HEK293 (cell line): ENCODE results near the gene USP30.

ENCODE experiments used
- CTCF ChIA-PET: fragments of 350-600 bp; formaldehyde crosslinking; extraction: SDS; loops from one replicate; lab custom pipeline; 2021; ENCODE audit warnings: antibody characterized with exemption; lab: Yijun Ruan, JAX
- POLR2A ChIA-PET: fragments of 300-600 bp; formaldehyde crosslinking; extraction: SDS; loops from one replicate; lab custom pipeline; 2020; ENCODE audit warnings: antibody characterized with exemption, inconsistent platforms; lab: Yijun Ruan, JAX
- H3K27ac ChIP-seq: fragments of 200-500 bp; sonication (Bioruptor generic); 2 replicates; pipeline ENCODE4 v1.5.1; 2014; ENCODE audit warnings: low read depth, low read length, control low read depth, inconsistent platforms; ENCODE audit errors: extremely low read depth
- H3K36me3 ChIP-seq, 2 experiments: fragments of 200-500 bp in 1 of 2; sonication (Bioruptor generic) in 1 of 2; 1 replicate in 1 of 2; 2 replicates in 1 of 2; pipeline ENCODE4 v1.5.1; 2014 to 2017; ENCODE audit warnings: inconsistent platforms in 2 of 2, low read length in 2 of 2; ENCODE audit not compliant: control insufficient read depth in 2 of 2, insufficient read depth in 1 of 2
- H3K4me1 ChIP-seq: fragments of 200-500 bp; sonication (Bioruptor generic); 2 replicates; pipeline ENCODE4 v1.5.1; 2014; ENCODE audit warnings: mild to moderate bottlenecking, low read length, inconsistent platforms; ENCODE audit not compliant: control insufficient read depth, insufficient read depth
- H3K4me3 ChIP-seq: 2 replicates; pipeline ENCODE4 v1.5.1; 2011; ENCODE audit warnings: low read depth, mild to moderate bottlenecking, control low read depth, low read length, moderate library complexity
- H3K9me3 ChIP-seq: fragments of 200-500 bp; sonication (Bioruptor generic); 2 replicates; pipeline ENCODE4 v1.5.1; 2014; ENCODE audit warnings: low read depth, low read length, inconsistent platforms; ENCODE audit not compliant: control insufficient read depth, insufficient read depth
- KLF1 ChIP-seq: fragments of 450-650 bp; formaldehyde crosslinking; IDR thresholded peaks from 2 replicates; pipeline ENCODE4 v1.5.1; 2016; ENCODE audit warnings: missing biosample characterization, missing genetic modification characterization
- PRDM10 ChIP-seq: fragments of 450-650 bp; formaldehyde crosslinking; IDR thresholded peaks from 2 replicates; pipeline ENCODE4 v1.5.1; 2016; ENCODE audit warnings: missing biosample characterization, missing genetic modification characterization
- PRDM4 ChIP-seq: fragments of 450-650 bp; formaldehyde crosslinking; IDR thresholded peaks from 2 replicates; pipeline ENCODE4 v1.5.1; 2017; ENCODE audit warnings: missing biosample characterization, missing genetic modification characterization
- REPIN1 ChIP-seq: fragments of 450-650 bp; formaldehyde crosslinking; IDR thresholded peaks from 2 replicates; pipeline ENCODE4 v1.5.1; 2017; ENCODE audit warnings: missing biosample characterization, missing genetic modification characterization, low read depth
- WT1 ChIP-seq: fragments of 450-650 bp; formaldehyde crosslinking; IDR thresholded peaks from 2 replicates; pipeline ENCODE4 v1.5.1; 2016; ENCODE audit warnings: missing biosample characterization, missing genetic modification characterization
- ZNF132 ChIP-seq: fragments of 450-650 bp; formaldehyde crosslinking; IDR thresholded peaks from 2 replicates; pipeline ENCODE4 v1.5.1; 2017; ENCODE audit warnings: missing biosample characterization, missing genetic modification characterization, borderline replicate concordance
- ZNF138 ChIP-seq: fragments of 450-650 bp; formaldehyde crosslinking; IDR thresholded peaks from 2 replicates; pipeline ENCODE4 v1.5.1; 2016; ENCODE audit warnings: missing biosample characterization, missing genetic modification characterization, borderline replicate concordance
- ZNF16 ChIP-seq: fragments of 450-650 bp; formaldehyde crosslinking; IDR thresholded peaks from 2 replicates; pipeline ENCODE4 v1.5.1; 2016; ENCODE audit warnings: low read depth, missing biosample characterization, missing genetic modification characterization
- ZNF18 ChIP-seq: fragments of 450-650 bp; formaldehyde crosslinking; IDR thresholded peaks from 2 replicates; pipeline ENCODE4 v1.5.1; 2016; ENCODE audit warnings: missing biosample characterization, missing genetic modification characterization
- ZNF266 ChIP-seq: fragments of 450-650 bp; formaldehyde crosslinking; IDR thresholded peaks from 2 replicates; pipeline ENCODE4 v1.5.1; 2016; ENCODE audit warnings: missing biosample characterization, missing genetic modification characterization, low read depth
- ZNF280C ChIP-seq: fragments of 450-650 bp; formaldehyde crosslinking; IDR thresholded peaks from 2 replicates; pipeline ENCODE4 v1.5.1; 2016; ENCODE audit warnings: missing biosample characterization, missing genetic modification characterization
- ZNF311 ChIP-seq: fragments of 450-650 bp; formaldehyde crosslinking; IDR thresholded peaks from 2 replicates; pipeline ENCODE4 v1.5.1; 2017; ENCODE audit warnings: missing biosample characterization, missing genetic modification characterization, borderline replicate concordance
- ZNF449 ChIP-seq: fragments of 450-650 bp; formaldehyde crosslinking; IDR thresholded peaks from 2 replicates; pipeline ENCODE4 v1.5.1; 2017; ENCODE audit warnings: missing biosample characterization, mild to moderate bottlenecking, missing genetic modification characterization, moderate library complexity
- ZNF510 ChIP-seq: fragments of 450-650 bp; formaldehyde crosslinking; IDR thresholded peaks from 2 replicates; pipeline ENCODE4 v1.5.1; 2018; ENCODE audit warnings: mild to moderate bottlenecking, missing genetic modification characterization, missing biosample characterization; ENCODE audit not compliant: insufficient replicate concordance
- ZNF580 ChIP-seq: fragments of 450-650 bp; formaldehyde crosslinking; IDR thresholded peaks from 2 replicates; pipeline ENCODE4 v1.5.1; 2016; ENCODE audit warnings: missing biosample characterization, missing genetic modification characterization
- ZNF670 ChIP-seq: fragments of 450-650 bp; formaldehyde crosslinking; IDR thresholded peaks from 2 replicates; pipeline ENCODE4 v1.5.1; 2016; ENCODE audit warnings: missing biosample characterization, missing genetic modification characterization, low read depth
- ZNF768 ChIP-seq: fragments of 450-650 bp; formaldehyde crosslinking; IDR thresholded peaks from 2 replicates; pipeline ENCODE4 v1.5.1; 2018; ENCODE audit warnings: missing biosample characterization, mild to moderate bottlenecking, missing genetic modification characterization
- ZNF843 ChIP-seq: fragments of 450-650 bp; formaldehyde crosslinking; IDR thresholded peaks from 2 replicates; pipeline ENCODE4 v1.5.1; 2016; ENCODE audit warnings: missing biosample characterization, missing genetic modification characterization

The USP30 gene

DNA sequence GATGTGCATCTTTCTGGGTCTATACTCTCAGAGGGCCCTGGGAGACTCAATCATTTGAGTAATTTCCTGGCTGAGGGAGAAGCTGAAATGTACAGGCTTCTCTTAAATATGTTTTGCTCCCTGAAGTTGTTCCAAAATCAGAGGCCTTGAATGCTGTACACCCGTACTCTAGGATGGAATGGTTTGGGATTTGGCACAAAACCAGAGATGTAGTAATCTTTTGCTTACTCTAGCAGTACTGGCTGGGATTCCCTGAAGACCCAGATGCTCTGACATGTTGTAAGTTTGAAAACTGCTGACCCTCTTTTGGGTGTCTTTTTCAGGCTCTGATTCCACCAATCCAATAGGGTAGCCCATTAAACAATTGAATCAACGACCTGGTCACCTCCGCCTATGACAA is 74.4 kb downstream of the USP30 start:
- Histone ChIP-seq H3K27ac (no peak overlapping the region), H3K9me3 (no peaks in the 10 kb centered on the region), H3K4me1 (no peaks in the 10 kb centered on the region), H3K36me3 (no peaks in the 10 kb centered on the region), H3K4me3 (no peak overlapping the region)
- TF ChIP-seq PRDM10 (tag by site-specific recombination) = no peak
- TF ChIP-seq ZNF843 (tag by site-specific recombination) = no peak
- TF ChIP-seq ZNF510 (tag by site-specific recombination) = no peak
- TF ChIP-seq ZNF280C (tag by site-specific recombination) = no peak
- TF ChIP-seq KLF1 = no peak
- TF ChIP-seq REPIN1 (tag by site-specific recombination) = no peak
- no peak for TF ChIP-seq WT1 (tag by site-specific recombination)
- TF ChIP-seq ZNF16 (tag by site-specific recombination) = no peak
- no peak for TF ChIP-seq ZNF670 (tag by site-specific recombination)
- TF ChIP-seq ZNF311 (tag by site-specific recombination) = no peak
- no peak for TF ChIP-seq ZNF266 (tag by site-specific recombination)
- no peak for TF ChIP-seq ZNF449 (tag by site-specific recombination)
- no peak for TF ChIP-seq ZNF768
- TF ChIP-seq ZNF138 (tag by site-specific recombination) = no peak
- TF ChIP-seq PRDM4 (tag by site-specific recombination) = no peak
- TF ChIP-seq ZNF580 (tag by site-specific recombination) = no peak
- TF ChIP-seq ZNF18 = no peak
- TF ChIP-seq ZNF132 (tag by site-specific recombination) = no peak
- POLR2A ChIA-PET = no interaction called here
- CTCF ChIA-PET = interaction anchor here (4.7 kb wide), 1 partner anchor 14 kb away, joined by 22 read pairs; no protein-coding TSS in a partner anchor
